ENCODE measurements around the gene ACTRT2.

ACTRT2 gene

GRCh38 chr1:3068564-3069431 lies 47.5 kb downstream of the ACTRT2 start, which contains the start of gene PRDM16:
Gene PRDM16, plus strand, starts transcription at chr1:3069203. Its CDS starts 57 bp downstream, at chr1:3069260.
- DNase-seq (ENCODE audit: low read depth in 2 of 2): no peak

- DNase-seq (ENCODE audit: low read depth in 2 of 2): no peak
These were observed 48.4 kb downstream of the ACTRT2 start for GRCh38 chr1:3069491-3070308.

- no peak for DNase-seq (ENCODE audit: low read depth in 2 of 2)
These were observed 49.0 kb downstream of the ACTRT2 start for GRCh38 chr1:3070309-3070643.

GRCh38 chr1:3070644-3071564 lies 49.6 kb downstream of the ACTRT2 start:
- DNase-seq (ENCODE audit: low read depth in 2 of 2): no peak

- no peak for DNase-seq (ENCODE audit: low read depth in 2 of 2)
These were observed 50.5 kb downstream of the ACTRT2 start for GRCh38 chr1:3071565-3072390.

Data from activated CD8-positive, alpha-beta memory T cell treated with anti-CD3 and anti-CD28 coated beads for 4 hours (primary cell).